C4-2B (cell line): Measurements from ENCODE around the gene CDC123.

Experiments
- ZFX ChIP-seq: fragments of 450-650 bp; IDR thresholded peaks from 2 replicates; pipeline ENCODE4 v1.6.1; 2017
- TF ChIP-seq, protein P1 (sequence below): fragments of 450-650 bp; conservative IDR thresholded peaks from 2 replicates; pipeline ENCODE4 v1.5.1; 2017; ENCODE audit warnings: mild to moderate bottlenecking

DNA sequence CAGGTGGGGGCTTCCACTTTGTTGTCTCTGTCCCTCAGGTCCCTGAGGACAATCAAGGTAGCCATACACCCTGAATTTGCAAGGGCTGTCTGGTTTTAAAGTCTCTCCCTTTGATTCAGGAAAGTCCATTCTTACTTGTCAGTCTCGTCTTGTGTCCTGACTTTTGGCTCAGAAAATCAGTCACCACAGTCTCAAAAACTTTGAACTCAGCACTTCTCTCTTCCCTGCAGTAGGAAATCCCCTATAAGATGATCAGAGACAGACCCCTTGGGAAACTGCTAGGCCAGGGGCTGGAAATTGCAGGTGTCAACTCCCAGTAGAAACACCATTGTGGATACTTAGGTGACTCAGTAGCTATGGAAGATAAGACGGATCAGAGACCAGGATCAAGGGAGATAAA, 73.1 kb downstream of the CDC123 start:
- TF ChIP-seq, protein P1, sequence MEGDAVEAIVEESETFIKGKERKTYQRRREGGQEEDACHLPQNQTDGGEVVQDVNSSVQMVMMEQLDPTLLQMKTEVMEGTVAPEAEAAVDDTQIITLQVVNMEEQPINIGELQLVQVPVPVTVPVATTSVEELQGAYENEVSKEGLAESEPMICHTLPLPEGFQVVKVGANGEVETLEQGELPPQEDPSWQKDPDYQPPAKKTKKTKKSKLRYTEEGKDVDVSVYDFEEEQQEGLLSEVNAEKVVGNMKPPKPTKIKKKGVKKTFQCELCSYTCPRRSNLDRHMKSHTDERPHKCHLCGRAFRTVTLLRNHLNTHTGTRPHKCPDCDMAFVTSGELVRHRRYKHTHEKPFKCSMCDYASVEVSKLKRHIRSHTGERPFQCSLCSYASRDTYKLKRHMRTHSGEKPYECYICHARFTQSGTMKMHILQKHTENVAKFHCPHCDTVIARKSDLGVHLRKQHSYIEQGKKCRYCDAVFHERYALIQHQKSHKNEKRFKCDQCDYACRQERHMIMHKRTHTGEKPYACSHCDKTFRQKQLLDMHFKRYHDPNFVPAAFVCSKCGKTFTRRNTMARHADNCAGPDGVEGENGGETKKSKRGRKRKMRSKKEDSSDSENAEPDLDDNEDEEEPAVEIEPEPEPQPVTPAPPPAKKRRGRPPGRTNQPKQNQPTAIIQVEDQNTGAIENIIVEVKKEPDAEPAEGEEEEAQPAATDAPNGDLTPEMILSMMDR, result no peak
- TF ChIP-seq ZFX, result no peak
